Left forelimb (tissue), 1 donor: ENCODE data around the gene IL2RA.
"Not testable (repeated sequence)": the region's sequence is repeated elsewhere in the genome, so short reads cannot be mapped to it uniquely, and the experiment has no call there.

ENCODE experiments used
- DNase-seq: peaks from one replicate; pipeline ENCODE4 v3.0.0-alpha.2; 2018; ENCODE audit warnings: low spot score

Gene IL2RA

DNA sequence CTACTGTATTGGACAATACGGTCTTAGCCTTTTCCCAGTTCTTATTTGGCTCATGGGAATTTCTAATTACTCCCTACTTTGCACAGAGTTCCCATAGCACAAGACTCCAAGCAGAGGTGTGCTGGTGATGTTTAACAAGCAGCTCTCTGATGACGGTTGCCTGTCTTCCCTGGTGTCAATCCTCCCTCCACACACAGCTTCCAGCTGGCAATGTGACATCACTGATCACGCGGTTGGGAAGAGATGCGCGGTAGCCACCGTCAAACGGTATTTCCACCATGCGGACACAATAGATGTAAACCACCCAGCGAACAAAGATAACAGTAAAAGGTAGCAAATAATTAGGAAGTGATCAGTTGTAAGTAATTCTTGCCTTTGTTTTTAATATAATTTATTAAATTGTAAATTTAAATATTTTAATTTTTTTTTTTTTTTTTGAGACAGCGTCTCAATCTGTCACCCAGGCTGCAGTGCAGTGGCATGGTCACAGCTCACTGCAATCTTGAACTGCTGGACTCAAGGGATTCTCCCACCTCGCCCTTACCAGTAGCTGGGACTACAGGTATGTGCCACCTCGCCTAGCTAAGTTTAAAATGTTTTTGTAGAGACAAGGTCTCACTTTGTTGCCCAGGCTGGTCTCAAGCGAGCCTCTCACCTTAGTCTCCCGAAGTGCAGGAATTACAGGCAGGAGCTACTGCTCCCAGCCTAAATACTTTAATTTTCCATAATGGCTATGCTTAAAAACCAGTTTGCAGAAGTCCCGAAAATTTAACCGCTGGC is 48.6 kb downstream of the IL2RA start:
- no peak for DNase-seq

DNA sequence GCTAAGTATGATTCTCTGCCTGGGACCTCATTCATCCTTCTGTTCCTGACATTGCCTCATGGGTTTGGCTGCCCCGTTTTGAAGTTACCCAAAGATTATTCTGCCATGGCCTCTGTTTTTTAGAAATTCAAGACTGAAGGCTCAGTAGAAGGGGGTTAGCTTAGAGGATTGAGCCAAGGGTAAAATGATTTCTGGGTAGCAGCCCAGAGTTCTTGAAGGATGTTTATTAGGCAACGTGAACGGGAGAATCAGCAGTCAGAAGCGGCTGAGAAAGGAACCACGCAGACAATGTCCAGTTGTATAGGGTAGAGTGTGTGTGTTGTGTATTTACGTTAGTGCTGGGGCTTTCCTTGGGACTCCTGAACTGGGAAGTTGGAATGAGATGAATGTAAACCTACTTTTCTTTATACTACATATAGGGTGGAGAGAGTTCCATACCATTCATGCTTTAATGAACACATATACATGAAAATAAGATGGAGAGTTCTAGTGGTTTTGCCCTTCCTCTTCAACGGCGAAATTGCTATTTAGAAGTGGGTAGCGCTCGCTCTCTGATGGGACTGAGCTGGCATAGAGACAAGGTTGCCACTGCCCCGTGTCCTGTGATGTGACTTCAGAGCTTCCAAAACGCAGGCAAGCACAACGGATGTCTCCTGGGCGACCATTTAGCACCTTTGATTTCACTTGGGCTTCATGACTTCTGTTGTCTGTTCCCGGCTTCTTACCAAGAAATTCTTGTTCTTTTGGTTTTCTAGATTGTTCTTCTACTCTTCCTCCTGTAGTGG is 49.9 kb downstream of the IL2RA start:
- DNase-seq = no peak

DNA sequence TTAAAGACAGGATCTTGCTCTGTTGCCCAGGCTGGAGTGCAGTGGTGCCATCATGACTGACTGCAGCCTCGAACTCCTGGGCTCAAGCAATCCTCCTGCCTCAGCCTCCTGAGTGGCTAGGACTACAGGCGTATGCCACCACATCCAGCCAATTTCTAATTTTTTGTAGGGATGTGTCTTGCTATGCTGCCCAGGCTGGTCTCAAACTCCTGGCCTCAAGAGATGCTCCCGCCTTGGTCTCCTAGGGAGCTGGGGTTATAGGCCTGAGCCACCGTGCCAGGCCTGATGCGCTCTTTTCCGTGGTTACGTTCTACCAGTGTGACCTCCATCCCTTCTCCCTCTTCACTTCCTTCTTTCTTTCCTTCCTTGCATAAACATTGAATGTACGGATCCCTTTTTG is 50.6 kb downstream of the IL2RA start:
- no peak for DNase-seq

DNA sequence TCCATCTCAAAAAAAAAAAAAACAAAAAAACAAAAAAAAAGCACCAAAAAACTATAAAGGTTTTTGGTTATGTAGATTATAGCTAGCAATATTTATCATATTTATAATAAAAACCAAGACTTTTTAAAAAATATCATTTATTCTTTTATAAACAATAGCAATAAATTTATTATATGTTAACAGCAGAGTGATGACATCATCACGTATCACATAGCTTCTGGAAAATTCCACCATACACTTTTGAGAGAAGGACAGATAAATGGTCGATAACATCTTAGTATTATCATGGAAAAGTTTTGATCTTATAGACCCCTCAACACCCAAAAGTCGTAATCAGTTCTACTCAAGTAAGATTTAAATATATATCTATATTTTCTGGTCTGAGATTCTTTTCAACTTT is 51.6 kb downstream of the IL2RA start:
- no peak for DNase-seq

DNA sequence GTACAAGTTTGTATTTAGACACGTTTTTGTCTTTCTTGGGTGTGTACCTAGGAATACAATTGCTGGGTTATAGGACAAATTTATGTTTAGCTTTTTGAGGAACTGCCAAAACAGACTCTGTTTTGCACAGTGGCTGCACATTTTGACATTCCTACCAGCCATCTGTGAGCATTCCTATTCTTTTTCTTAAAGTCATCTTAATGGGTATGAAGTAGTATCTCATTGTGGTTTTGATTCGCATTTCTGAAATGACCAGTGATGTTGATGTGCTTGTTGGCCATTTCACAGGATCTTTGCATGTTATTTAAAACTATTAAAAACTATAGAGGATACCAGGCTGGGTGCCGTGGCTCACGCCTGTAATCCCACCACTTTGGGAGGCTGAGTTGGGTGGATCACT is 52.2 kb downstream of the IL2RA start:
- DNase-seq = no peak

DNA sequence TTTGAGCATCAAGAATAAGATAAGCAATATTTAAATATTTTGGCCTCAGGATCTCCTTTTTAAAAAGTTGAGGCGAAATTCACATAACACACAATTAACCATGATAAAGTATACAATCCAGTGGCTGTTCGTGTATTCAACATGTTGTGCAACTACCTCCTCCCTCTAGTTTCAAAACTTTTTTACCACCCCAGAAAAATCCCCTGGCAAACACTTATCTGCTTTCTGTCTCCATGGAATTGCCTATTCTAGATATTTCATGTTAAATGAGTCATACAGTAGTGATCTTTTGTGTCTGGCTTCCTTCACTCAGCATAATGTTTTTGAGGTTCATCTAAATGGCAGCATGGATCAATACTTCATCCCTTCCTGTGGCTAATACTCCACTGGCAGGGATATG is 53.0 kb downstream of the IL2RA start:
- DNase-seq = no peak

DNA sequence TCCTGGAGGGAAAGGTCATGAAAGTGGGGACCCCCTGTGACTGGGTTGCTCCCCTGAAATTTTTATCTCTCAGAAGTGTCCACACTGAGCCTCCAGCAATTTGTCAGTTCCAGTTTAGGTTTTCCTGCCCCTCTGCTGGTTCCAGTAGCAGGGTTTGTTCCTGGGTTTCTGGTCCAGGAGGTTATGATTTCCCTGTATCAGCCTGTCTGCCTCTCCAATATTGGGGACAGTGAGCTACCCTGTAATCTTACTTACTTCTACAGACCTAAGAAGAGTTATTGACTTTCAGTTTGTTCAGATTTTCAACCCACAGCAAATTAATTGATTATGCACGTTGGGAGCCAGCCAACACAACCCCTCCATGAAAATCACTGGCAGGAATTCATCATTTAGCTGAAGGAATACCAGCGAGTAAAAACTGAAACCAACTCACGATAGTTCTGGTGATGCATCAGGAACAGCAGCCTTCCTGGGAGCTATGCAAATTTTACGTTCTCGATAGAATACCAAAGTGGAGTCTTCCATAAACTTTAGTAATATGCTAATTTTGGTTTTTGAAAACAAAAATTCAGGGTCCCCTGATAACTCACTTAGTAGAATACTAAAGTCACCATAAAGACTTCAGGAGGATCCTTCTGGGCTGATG is 53.5 kb downstream of the IL2RA start:
- no peak for DNase-seq

DNA sequence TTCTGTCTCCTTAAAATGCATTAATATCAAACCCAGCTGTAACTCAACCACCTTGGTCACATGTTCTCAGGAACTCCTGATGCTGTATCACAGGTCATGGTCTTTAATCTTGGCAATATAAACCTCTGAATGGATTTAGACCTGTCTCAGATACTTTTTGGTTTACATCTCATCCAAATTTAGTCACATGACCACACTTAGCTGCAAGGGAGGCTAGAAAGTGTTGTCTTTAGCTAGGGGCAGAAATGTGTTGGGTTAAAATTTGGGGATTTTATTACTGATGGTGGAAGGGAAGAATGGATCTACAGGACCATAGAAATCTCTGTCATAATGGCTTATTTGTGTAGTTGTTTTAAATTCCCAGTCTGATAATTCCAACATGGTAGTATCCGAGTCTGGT is 55.2 kb downstream of the IL2RA start:
- DNase-seq = no peak

DNA sequence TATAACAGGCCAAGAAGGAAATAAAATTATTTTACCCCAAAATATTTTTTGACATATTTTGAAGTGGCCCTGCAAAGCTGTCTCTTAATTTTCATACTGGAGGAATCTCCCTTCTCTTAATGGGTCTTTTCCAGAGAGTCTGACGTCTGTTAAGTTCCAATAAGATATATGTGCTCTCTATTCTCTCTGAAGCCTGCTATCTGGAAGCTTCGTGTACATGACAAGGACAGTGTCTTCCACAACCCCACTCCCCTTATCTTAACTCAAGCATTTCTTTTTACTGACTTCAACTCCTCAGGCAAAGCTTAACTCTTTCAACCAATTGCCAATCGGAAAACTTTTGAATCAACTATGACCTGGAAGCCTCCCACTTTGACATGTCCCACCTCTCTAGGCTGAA is 55.6 kb downstream of the IL2RA start:
- DNase-seq = no peak

DNA sequence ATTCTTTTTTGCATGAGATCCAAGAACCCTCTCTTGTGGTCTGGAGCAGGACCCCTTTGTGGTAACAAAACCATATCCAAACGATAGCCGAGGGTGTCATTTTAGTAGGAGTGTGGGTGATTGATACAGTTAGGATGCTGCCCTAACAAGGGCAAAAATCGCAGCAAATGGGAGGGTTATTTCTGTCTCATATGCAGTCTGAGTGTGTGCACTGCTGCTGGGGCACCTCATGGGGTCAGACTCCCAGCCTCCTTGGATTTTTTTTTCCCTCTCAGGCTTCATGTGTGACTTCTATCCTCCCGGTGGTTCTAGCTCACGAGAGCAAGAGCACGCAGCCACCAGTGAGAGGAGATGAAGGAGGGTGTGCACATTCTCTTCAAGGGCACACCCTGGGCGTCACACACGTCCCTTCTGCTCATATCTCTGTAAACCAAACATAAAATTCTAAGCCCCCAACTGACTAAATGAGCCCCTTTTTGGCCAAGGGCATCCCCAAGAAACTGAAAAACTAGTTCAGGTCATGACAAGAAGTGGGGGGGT is 56.2 kb downstream of the IL2RA start:
- no peak for DNase-seq

DNA sequence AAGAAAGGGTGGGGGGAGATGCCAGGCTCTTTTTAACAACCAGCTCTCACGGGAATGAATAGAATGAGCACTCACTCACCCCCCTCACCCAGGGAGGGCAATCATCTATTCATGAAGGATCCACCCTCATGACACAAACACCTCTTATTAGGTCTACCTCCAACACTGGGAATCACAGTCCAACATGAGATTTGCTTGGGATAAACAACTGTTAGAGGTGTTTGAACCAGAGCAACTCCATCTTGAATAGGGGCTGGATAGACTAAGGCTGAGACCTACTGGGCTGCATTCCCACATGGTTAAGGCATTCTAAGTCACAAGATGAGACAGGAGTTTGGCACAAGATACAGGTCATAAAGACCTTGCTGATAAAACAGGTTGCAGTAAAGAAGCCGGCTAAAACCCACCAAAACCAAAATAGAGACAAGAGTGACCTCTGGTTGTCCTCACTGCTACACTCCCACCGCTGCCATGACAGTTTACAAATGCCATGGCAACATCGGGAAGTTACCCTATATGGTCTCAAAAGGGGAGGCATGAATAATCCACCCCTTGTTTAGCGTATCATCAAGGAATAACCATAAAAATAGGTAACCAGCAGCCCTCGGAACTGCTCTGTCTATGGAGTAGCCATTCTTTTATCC is 56.9 kb downstream of the IL2RA start:
- DNase-seq = not testable (repeated sequence)

DNA sequence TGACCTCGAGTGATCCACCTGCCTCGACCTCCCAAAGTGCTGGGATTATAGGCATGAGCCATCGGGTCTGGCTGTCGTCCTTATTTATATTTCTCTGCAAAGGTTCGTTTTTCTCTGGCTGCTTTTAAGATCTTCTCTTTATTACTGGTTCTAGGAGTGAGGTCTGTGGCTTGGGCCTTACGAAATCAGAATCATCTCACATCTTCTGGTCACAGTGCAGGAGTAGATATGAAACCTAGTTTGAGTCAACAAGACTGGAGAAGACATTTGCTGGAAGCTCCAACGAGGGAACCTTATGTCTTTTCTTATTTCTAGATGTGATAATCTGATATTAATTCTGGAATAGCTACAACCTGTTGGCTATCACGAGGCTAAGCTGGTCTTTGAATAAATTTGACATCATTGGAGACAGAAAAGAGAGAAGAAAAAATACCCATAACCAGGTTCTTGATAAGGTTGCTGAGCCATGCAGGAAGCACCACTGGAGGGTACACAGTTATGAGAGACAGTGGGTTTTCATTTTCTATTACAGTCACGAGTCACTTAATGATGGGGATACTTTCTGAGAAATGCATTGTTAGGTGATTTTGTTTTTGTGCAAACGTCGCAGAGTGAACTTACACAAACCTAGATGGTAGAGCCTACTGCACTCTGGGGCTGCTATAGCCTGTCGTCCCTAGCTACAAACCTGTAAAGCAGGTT is 59.2 kb downstream of the IL2RA start:
- DNase-seq = no peak

DNA sequence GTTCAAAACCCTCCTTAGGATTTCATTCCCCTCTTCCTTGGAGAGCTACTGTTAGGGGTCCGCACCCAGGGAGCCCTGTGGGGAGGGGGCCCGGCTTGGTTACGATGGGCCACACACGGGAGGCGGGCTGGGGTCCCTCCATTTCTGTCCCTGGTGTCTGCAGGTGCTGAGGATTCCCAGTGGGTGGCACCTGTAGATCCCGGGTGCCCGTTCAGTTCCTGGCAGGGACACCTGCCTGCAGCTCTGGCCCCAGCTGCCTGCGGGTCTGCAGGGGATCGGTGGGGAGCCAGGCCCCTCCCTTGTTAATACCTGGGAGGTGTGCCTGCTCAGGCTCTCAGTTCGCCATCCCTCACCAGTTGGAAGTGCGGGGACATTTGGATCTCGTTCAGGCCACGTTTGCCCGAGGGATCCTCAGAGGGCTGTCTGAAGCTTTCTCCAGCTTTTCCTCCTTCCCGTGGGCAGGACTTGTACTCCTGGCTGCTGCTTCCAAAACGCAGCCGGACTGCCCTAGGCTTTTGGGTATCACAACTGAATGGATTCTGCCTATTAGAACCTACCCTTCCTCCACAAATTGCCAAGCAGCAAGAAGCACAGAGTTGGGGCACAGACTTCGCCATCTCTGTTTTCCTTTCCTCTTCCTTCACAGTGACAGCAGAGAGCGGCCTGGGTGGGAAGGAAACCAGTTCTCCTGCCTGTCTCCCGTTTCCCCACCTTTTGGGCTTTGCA is 62.6 kb downstream of the IL2RA start:
- no peak for DNase-seq

DNA sequence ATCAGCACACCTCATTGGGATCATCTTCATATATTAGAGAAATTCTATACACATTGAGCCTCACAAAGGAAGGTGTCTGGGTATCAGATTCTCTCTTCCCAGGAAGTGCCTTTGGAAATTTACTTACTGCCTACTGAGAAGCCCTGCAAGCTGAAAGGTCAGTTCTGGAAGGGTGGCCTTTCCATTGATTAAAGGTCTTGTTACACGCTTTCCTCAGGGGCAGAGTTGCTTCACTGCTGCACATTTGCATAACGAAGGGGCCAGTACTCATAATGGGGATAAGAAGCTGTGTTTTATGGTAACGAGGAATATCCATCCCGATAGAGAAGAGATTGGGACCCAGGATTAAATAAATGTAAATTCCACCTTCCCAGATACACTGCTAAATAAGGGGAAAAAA is 65.5 kb downstream of the IL2RA start:
- no peak for DNase-seq

DNA sequence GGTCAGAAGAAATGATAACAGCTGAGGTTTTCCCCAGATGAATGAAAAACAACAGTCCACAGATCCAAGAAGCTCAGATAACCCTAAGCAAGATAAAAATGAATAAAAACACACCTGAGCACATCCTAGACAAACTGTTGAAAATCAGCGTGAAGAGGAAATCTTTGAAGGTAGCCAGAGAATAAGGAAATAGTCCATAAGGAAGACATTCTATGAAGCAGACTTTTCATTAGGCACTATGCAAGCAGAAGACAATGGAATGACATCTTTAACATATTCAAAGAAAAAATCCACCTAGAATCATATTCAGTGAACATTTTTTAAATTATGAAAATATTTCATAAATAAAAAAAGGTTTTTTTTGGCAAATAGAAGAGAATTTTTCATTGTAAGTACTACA is 69.8 kb downstream of the IL2RA start:
- no peak for DNase-seq

DNA sequence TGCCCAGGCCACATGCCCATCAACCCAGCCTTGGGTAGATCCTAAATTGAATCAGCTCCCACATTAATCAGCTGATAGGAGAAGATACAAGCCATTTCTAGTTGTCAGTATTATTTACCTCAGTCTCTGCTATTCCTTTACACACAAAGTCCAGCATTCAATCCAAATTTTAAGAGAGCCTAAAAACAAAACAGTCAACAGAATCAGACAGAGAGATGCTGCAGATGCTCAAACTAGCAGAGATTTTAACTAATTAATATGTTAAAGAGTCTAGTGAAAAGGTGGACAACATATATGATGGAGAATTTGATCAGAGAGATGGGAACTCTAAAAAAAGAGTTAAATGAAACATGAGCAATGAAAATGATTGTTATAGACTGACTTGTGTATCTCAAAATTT is 70.5 kb downstream of the IL2RA start:
- DNase-seq = no peak

DNA sequence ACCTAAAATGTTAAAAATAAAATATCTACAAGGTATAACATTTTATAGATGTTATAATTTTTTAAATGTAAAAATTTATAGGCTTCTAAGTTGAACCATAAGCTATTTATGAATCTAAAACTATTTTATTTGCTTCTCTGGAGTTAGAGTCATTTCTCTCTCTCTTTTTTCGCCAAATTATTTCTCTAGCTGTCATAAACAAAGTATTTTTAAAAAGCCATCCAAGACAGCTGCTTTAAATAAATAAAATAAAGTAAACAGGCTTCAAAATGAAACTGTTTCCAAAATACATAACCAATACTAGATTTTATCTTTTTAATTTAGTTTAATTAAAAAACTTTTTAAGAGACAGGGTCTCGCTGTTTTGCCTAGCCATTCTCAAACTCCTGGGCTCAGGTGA is 72.4 kb downstream of the IL2RA start:
- DNase-seq = no peak

DNA sequence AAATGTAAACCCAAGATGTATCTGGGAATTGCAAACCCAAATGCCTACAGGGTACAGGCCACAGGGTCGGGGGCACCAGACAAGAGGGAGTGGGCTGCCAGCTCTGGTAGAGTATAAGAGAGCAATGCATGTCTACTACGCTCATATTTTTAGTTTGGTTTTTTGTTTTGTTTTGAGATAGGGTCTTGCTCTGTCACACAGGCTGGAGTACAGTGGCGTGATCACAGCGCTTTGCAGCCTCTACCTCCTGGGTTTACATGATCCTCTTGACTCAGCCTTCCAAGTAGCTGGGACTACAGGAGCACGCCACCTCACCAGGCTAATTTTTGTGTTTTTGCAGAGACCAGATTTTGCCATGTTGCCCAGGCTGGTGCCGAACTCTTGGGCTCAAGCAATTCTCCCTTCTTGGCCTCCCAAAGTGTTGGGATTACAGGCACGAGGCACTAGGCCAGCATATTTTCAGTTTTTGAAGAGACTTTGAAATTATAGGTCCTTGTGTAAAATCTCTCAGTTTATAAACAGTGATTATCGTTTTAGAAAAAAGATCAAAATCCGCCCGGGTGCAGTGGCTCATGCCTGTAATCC is 73.7 kb downstream of the IL2RA start:
- no peak for DNase-seq

DNA sequence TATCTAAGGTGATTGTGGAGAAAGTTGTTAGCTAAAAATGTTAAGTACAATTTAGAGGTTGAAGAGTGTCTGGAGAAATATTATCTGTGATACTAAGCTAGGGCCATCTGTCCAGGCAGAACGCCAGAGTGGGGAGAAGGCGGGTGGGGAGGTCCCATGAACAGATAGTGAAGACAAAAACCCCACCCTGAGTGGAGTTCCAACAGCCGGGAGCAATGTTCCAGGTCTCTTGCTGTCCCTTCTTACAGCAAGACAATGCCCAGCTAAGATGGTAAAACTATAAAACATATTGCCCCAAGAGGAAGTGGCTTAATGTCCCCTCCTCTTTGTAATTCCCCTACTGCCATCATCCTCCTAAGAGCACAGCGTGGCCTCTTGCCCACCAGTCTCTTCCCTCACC is 74.4 kb downstream of the IL2RA start:
- no peak for DNase-seq

DNA sequence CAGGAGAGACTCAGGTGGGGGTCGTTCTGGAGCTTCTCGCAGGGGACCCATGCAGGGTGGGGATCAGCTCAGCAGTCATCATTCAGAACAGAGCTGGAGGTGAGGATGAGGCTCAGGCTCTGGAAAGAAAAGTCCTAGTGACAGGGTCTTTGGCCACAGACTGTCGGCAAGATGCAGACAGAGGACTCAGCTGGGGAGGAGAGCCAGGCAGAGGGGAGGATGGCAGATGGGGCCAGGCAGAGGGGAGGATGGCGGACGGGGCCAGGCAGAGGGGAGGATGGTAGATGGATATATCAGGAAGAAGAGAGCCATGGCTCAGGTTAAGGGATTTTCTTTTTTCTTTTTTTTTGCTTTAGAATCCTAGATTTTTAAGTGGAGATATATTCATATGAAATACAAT is 77.1 kb downstream of the IL2RA start:
- DNase-seq = no peak

DNA sequence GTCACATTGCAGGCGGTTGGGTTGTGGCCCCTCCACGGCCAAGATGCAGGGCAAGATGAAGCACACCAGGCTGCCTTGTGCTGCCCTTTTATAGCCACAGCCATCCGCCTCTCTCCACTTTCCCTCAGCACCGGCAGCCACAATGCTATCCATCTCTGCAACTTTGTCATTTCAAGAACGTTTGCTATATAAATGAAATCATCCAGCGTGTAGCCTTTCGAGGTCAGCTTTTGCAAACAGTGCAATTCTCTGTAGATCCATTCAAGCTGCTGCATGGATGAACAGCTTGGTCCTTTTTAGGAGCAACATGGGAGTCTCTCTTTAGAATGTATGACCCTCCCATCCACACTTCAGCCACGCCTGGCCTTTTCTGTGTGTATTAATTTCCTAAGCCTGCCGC is 78.4 kb downstream of the IL2RA start:
- DNase-seq = no peak
